GM18505 (cell line): ENCODE measurements around the gene KIAA1328.

Experiments used
- ATAC-seq: cut with Tn5 transposase; IDR thresholded peaks from one replicate; pipeline ENCODE4 v1.9.1; 2021; ENCODE audit not compliant: unreplicated experiment
- POLR2A ChIP-seq: IDR thresholded peaks from 4 replicates; pipeline ENCODE4 v1.6.1; 2011; ENCODE audit warnings: borderline replicate concordance; ENCODE audit not compliant: insufficient read depth, insufficient read length; ENCODE audit errors: extremely low read depth

The KIAA1328 gene

DNA sequence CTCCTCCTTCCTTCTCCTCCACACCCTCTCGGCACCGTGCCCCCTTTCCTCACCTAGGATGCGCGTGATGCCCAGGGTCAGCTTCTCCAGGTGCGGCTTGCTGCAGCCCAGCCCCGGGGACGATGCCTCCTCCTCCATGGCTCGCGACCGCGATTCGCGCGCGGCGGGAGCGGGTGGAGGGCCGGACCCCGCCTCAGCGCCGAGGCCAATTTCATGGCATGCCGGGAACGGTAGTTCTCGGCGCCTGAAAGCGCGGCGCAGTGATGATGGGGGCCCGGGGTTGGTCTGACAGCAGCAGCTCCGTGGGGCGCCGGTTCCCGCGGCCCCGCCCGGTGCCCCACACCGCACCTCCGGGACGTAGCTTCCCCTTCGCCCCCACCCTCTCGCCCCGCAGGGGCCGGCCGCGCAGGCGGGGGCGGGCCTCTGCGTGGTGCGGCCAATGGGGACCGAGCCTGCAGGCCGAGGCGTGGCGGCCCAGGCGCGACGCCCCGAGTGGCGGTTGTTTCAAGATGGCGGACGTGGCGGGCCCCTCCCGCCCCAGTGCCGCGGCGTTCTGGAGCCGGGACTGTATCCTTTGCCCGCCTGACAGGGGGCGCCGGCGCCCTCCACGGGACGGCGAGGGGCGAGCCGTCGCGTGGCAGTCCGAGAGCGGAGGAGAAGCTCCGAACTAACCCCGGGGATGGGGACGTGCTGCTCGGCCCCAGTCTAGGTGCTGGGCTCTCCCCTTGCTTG is at the start of gene KIAA1328, which contains the start of gene TPGS2:
Gene KIAA1328 (plus strand): TSS at position 498 of the 732 bp plus-strand sequence. CDS start 12 bp downstream, at position 510.
Gene TPGS2 (minus strand): TSS at position 373 of the 732 bp plus-strand sequence. CDS start 235 bp downstream, at position 138.
- peak; percentile 51 for TF ChIP-seq POLR2A
- peak; percentile 93 for ATAC-seq

DNA sequence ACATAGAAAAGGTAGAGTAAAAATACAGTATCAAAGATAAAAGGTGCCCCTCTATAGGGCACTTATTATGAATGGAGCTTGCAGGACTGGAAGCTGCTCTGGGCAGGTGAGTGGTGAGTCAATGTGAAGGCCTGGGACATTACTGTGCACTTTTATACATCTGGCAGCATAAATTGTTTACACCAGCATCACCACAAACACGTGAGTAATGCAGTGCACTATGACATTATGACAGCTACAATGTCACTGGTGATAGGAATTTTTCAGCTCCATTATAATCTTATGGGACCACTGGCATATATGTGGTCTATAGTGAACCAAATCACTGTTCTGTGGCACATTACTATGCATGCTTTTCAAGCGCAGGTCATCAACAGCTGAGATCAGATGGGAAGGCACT is 48.2 kb upstream of the KIAA1328 start:
- no peak for ATAC-seq
- TF ChIP-seq POLR2A = no peak

DNA sequence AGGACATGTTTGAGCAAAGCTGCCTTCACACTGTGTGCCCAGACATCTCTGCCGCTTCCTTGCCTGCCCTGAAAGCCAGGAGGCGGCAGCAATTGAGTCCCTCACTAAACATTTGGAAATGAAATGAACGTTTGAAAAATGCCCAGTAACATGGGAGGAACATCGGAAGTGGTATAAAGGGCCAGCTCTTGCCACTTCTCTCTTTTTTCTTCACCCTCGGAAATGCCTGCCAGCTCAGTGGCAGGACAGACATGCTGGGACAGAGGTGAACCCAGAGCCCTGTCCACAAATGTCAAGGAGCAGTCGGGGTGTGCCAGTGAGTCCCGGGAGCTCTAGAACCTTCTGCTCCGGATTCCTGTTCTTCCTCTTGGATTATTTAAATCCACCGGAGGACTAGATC is 46.2 kb upstream of the KIAA1328 start:
- no peak for ATAC-seq
- TF ChIP-seq POLR2A = no peak

DNA sequence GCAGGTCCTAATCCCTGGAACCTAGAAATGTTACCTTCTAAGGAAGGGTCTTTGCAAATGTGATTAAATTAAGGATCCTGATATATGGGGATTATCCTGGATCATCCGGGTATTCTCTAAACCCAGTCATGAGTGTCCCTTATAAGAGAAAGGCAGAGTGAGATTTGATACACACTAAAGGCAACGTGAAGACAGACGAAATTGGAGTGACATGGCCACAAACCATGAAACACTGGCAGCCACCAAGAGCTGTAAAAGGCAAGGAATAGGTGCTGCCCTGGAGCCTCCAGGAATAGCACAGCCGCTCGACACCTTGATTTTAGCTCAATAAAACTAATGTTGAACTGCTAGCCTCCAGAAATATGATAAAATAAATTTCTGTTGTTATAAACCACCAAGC is 45.1 kb upstream of the KIAA1328 start:
- no peak for ATAC-seq
- no peak for TF ChIP-seq POLR2A

DNA sequence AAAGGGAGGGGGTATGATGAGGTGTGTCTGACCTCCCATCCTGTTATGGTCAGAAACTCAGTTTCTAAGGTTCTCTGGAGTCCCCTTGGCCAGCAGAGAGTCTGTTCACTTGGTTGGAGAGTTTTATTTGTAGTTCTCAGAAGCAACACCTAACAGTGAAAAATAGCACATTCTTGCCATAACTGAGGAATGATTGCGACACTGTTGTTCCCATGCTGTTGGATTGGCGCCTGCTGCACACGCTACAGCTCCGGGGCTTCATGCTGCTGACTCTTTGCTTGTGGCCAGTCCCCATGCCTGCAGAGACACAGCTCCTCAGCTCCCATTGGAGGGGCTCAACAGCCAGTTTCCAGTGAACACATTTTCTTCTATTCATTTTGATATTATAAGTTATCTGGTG is 42.2 kb upstream of the KIAA1328 start:
- TF ChIP-seq POLR2A = no peak
- no peak for ATAC-seq

DNA sequence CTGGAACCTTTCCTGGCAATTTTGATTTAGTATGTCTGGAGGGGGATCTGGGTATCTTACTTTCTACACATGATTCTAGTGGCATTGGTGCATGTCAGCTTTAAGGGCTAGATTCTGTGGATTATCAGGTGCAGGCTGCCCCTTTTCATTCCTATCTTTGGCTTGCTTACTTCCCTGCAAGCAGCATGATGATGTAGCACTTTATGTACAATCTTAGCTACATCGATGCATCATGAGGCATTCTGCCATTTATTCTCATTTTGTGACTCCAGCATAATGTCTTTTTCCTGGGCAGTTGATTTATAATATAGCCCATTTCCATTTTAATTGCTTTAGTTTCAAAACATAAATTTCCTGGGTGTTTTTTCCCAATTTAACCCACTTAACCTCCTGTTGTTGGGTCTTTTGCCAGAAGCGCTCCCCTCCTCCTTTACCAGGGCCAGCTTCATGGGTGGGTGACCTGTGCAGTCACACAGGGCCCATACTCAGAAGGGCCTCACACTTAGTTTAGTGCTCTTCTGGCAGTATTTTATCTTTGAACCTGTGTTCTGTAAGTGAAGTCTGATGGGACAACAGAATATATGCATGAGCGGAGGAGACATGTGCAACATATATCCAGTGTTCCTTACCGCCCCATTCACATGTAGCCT is 36.2 kb upstream of the KIAA1328 start:
- no peak for ATAC-seq
- TF ChIP-seq POLR2A = no peak

DNA sequence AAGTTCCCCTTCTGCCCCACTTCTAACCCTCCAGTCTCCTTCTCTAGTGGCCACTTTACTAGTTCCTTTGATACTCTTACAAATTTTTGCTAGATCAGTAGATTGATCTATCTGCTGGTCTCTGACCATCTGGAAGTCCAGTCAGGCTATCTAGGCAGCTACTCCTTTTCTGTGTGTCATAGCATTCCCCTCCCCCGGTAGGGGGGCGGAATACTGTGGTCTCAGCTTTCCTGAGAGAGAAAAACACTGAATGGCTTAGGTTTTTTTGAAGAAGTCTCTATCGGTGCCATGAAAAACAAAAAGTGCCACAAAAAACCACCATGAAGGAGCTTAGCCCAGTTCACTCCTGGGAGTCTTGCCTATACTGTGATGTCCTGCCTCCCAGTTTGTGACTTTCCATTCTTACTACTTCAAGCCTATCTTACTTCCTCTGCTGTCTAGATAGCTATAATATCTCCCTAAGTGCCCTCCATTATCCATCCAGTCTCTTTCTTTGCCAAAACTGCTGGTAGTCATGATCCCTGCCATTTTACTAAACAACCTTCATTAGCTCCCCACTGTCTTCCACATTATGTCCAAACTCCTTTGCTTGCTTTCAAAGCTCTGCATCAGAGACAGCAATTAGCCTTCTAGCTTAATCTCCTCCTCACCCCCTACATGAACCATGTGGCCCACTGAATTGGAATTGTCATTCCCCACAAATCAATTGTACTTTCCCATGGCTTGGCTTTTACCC is 30.0 kb upstream of the KIAA1328 start:
- no peak for TF ChIP-seq POLR2A
- ATAC-seq = no peak

DNA sequence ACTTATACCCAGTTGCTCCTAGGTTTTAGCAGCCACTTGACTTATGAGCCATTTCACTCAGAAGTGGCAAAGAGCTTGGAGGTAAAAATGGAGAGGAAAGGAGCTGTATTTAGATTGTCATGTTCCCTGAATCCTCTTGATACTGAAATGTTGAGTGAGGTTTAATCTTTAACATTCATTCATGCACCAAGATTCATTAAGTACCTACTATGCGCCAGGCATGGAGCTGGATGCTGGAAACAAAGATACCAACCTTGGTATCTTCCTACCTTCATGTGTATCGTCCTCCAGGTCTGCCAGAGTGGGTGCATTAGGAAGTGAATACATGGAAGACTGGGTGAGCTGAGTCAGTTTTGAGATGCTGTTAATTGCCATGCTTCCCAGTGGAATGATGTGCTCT is 23.8 kb upstream of the KIAA1328 start:
- TF ChIP-seq POLR2A = no peak
- ATAC-seq = no peak

DNA sequence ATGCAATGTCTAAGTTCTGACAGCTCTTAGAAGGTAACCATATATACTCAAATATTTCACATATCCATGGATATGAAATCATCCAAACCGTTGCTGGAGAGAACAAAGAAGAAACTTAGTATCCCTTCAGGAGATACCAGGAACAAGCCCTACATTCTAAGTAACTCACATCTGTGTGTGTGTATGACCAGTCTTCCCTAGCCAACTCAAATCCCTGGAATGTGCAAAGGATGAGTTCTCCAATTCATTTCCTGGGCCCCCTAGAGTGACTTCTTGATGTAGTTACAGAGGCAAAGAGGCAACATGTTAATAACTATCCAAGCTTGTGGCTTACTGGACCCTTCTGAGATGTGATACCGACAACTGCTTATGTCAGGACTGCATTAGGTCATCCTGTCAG is 20.2 kb upstream of the KIAA1328 start:
- no peak for TF ChIP-seq POLR2A
- no peak for ATAC-seq

DNA sequence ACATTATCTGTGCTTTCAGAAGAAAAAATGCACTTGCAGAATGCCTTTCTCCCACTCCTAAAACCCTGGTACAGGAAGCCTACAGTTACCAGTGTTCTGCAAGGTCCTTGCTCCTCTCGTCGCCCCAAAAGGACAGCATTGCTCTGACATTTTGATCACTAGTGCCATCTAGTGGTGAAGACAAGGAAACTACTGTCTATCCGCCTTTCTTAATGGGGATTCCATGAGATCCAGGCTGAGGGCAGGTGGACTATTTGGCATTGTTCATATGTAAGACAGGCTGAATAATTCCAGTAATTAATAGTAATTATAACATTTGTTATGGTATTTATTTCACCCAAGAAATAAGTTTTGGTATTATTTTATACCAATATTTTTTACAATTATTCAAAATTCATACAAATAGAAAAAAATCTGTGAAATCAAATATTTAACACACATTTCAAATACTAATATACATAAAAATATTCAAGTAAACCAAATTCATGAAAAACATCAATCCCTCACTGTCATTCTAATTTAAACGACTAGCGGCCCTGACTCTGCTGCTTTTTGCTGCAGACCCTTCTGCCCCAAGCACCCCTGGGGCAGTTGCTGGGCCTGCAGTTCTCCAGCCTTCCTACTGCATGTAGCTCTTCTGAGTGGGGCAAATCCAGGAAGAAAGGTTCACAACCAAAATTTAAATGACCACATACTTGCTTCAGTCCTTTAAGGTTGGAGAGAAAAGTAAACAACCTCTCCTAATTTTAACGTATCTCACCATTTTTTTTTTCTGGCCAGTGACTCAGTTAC is 19.1 kb upstream of the KIAA1328 start:
- ATAC-seq = peak; percentile 96
- no peak for TF ChIP-seq POLR2A

DNA sequence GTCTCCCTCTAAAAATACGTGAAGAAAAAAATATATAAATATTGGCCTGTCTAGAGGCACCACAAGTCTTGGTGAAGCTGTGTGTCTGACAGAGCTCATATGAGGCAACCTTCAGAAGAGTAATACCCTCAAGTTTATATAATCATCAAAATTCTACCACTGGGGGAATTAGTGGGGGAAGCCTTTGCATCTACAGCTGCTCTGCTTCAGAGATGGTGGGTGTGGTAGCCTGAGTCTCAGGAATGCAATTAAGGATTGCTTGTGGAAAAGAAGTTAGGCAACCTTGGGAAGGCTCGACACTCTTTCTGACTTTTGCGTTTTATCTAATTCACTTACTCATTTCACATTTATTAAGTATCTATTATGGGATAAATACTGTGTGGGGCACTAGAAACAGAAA is 17.5 kb upstream of the KIAA1328 start:
- TF ChIP-seq POLR2A = no peak
- no peak for ATAC-seq

DNA sequence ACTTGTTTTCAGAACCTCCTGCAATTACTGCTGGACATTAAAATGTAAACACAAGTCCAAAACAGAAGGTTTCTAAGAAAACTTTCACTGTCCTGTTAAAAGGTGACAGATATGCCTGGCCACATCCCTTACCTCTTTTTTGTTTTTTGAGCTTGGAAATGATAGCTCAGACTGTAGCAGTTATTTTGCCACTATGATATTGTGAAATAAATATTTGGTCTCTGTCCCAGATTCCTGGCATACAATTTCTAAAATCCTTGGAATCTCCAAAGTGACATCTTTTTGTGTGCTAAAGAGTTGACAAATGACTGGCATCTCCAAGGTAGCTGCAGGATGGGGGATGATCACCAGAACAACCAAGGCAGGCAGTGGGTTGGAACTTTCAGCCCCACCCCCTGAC is 17.0 kb upstream of the KIAA1328 start:
- no peak for TF ChIP-seq POLR2A
- no peak for ATAC-seq

DNA sequence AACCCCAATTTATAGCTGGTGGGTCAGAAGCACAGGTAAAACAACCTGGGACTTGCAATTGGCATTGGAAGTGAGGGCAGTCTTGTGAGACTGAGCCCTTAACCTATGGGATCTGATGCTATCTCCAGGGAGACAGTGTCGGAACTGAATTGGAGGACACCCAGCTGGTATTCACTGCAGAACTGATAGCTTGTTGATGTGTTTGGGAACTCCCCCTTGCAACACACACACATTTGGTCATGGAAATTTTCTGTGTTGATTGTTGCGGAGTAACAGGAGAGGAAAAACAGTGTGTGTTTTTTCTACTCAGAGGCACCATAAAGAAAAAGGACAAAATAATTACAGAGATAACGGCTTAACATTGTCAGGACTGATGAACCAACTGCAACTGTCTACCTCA is 16.2 kb upstream of the KIAA1328 start:
- ATAC-seq = no peak
- TF ChIP-seq POLR2A = no peak
